ENCODE measurements around the gene GPR150. TPM values are rescaled to one million over a fixed set of nuclear protein-coding genes. Genes with fewer than 3 reads are reported as not detected.

Gene GPR150
- total and polyA plus RNA-seq, 2 of the 13 experiments (the other 11 are each of a cell fraction or from before 2014, with no cell fraction given) = 0.03 TPM; not detected in 1

DNA sequence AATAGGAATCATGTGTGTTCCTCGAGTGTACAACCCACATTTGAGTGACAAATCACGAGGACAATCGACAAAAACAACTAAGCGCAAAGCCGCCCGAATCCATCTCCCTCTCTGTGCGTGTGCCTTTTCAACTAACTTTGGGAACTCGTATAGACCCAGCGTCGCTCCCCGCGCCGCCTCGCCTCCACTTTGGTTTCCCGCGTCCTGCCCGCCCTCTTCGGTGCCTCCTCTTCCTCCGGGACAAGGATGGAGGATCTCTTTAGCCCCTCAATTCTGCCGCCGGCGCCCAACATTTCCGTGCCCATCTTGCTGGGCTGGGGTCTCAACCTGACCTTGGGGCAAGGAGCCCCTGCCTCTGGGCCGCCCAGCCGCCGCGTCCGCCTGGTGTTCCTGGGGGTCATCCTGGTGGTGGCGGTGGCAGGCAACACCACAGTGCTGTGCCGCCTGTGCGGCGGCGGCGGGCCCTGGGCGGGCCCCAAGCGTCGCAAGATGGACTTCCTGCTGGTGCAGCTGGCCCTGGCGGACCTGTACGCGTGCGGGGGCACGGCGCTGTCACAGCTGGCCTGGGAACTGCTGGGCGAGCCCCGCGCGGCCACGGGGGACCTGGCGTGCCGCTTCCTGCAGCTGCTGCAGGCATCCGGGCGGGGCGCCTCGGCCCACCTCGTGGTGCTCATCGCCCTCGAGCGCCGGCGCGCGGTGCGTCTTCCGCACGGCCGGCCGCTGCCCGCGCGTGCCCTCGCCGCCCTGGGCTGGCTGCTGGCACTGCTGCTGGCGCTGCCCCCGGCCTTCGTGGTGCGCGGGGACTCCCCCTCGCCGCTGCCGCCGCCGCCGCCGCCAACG is at the start of gene GPR150 (continued):
- TF ChIP-seq ZNF777 (CRISPR knock-in tag; IDR thresholded peaks at IDR 0.05) (peak; percentile 85), ZNF317 (CRISPR knock-in tag; IDR thresholded peaks at IDR 0.05) (no peak), HOXD1 (CRISPR knock-in tag; IDR thresholded peaks at IDR 0.05) (0 out of 2 replicates have a peak, but pooled peaks have one; percentile 42), SATB2 (CRISPR knock-in tag; IDR thresholded peaks at IDR 0.05) (peak; percentile 44; the same call in 1 of the 2 replicates), TRIM24 (CRISPR knock-in tag; IDR thresholded peaks at IDR 0.05) (no peak)
- TF ChIP-seq, protein P1, sequence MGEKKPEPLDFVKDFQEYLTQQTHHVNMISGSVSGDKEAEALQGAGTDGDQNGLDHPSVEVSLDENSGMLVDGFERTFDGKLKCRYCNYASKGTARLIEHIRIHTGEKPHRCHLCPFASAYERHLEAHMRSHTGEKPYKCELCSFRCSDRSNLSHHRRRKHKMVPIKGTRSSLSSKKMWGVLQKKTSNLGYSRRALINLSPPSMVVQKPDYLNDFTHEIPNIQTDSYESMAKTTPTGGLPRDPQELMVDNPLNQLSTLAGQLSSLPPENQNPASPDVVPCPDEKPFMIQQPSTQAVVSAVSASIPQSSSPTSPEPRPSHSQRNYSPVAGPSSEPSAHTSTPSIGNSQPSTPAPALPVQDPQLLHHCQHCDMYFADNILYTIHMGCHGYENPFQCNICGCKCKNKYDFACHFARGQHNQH (CRISPR knock-in tag; IDR thresholded peaks at IDR 0.05) = 0 out of 2 replicates have a peak, but pooled peaks have one; percentile 14
- TF ChIP-seq, protein P2, sequence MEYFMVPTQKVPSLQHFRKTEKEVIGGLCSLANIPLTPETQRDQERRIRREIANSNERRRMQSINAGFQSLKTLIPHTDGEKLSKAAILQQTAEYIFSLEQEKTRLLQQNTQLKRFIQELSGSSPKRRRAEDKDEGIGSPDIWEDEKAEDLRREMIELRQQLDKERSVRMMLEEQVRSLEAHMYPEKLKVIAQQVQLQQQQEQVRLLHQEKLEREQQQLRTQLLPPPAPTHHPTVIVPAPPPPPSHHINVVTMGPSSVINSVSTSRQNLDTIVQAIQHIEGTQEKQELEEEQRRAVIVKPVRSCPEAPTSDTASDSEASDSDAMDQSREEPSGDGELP (IDR thresholded peaks at IDR 0.05; ENCODE audit: borderline replicate concordance, low read depth) = no peak

DNA sequence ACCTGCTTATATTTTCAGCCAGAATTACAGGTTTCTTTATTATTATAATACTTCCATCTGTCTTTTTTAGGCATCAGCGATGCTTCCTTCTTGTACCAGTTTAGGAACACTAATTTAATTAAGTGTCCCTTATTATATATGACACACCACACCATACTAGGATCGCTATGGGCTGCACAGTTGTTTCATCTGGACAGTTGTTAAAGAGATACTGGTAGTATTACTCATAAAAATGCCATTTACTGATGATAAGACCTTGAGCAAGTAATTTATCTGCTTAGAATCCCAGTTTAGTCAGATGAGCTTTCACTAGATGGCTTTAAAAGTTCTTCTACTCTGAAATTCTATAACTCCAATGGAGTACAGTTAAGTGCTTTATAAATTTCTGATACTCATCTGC is 47.9 kb upstream of the GPR150 start:
- no peak overlapping the region for H2AFZ ChIP-seq (ENCODE audit: low read length)
- no peak overlapping the region for H3K4me2 ChIP-seq (ENCODE audit: low read depth, low read length)
- ChIA-PET CTCF (ENCODE audit: low intra/inter-chr PET ratio, low total read pairs) (no interaction called here), POLR2A (no interaction called here)
- no peak overlapping the region for H3K4me3 ChIP-seq (replicated peaks in 1 of 3; ENCODE audit: insufficient read depth in 1 of 3, low read depth in 2 of 3, low read length in 3 of 3)
- no peaks in the 10 kb centered on the region for H3K4me1 ChIP-seq (ENCODE audit: insufficient read depth, low read length)
- no TSS peak for BruUV-seq (replicated peaks)
- ATAC-seq = no peak
- H3K9ac ChIP-seq (ENCODE audit: insufficient read depth, low read depth, low read length) = no peak overlapping the region
- WGBS (ENCODE audit: low lambda C conversion rate) = 99% methylated on average over 2 of the region's 2 CpGs
- H3K27ac ChIP-seq (ENCODE audit: extremely low read length, insufficient read depth, low read length) = no peak overlapping the region
- H3K79me2 ChIP-seq (ENCODE audit: insufficient read depth, low read length) = no peaks in the 10 kb centered on the region
- intact Hi-C loops (cut with micrococcal nuclease; ENCODE audit: unreplicated experiment) (no loop called here), in situ Hi-C loops (cut with HindIII; ENCODE audit: extremely low pct_ligation_motif_present, low pct_unique_long_range_greater_than_20kb) (no loop called here)
- DNase-seq (ENCODE audit: low spot score) = no peak
- no peak for FAIRE-seq
- peaks cover 0 to 2% of the 10 kb centered on the region in 2 experiments; a peak in 2 of 5 replicates for H3K36me3 ChIP-seq (replicated peaks in 1 of 2; ENCODE audit: control insufficient read depth in 1 of 2, insufficient read depth in 2 of 2, low read length in 2 of 2)
- no peaks in the 10 kb centered on the region for H3K9me3 ChIP-seq (ENCODE audit: low read length)
- no peaks in the 10 kb centered on the region for H3K27me3 ChIP-seq (ENCODE audit: control insufficient read depth in 1 of 2, insufficient read depth in 2 of 2, low read length in 2 of 2)
- no peaks in the 10 kb centered on the region for H4K20me1 ChIP-seq (ENCODE audit: insufficient read depth, low read length)
- no peak for TF ChIP-seq PRMT3 (CRISPR knock-in tag; IDR thresholded peaks at IDR 0.05; ENCODE audit: borderline replicate concordance, low read depth)
- TF ChIP-seq, protein P3, sequence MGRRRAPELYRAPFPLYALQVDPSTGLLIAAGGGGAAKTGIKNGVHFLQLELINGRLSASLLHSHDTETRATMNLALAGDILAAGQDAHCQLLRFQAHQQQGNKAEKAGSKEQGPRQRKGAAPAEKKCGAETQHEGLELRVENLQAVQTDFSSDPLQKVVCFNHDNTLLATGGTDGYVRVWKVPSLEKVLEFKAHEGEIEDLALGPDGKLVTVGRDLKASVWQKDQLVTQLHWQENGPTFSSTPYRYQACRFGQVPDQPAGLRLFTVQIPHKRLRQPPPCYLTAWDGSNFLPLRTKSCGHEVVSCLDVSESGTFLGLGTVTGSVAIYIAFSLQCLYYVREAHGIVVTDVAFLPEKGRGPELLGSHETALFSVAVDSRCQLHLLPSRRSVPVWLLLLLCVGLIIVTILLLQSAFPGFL (CRISPR knock-in tag; IDR thresholded peaks at IDR 0.05) = no peak
- TF ChIP-seq REXO4 (CRISPR knock-in tag; IDR thresholded peaks at IDR 0.05; ENCODE audit: borderline replicate concordance) = no peak
- TF ChIP-seq, protein P4, sequence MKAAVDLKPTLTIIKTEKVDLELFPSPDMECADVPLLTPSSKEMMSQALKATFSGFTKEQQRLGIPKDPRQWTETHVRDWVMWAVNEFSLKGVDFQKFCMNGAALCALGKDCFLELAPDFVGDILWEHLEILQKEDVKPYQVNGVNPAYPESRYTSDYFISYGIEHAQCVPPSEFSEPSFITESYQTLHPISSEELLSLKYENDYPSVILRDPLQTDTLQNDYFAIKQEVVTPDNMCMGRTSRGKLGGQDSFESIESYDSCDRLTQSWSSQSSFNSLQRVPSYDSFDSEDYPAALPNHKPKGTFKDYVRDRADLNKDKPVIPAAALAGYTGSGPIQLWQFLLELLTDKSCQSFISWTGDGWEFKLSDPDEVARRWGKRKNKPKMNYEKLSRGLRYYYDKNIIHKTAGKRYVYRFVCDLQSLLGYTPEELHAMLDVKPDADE (CRISPR knock-in tag; IDR thresholded peaks at IDR 0.05) = no peak
- TF ChIP-seq ZNF614 (CRISPR knock-in tag; IDR thresholded peaks at IDR 0.05; ENCODE audit: borderline replicate concordance) = no peak
- no peak for TF ChIP-seq TCF7L2 (IDR thresholded peaks at IDR 0.05; ENCODE audit: low read depth, low read length)
